Stimulated activated CD8-positive, alpha-beta memory T cell treated with anti-CD3 and anti-CD28 coated beads, Interleukin-12 subunit alpha, Interleukin-12 subunit beta, amount 100 ng/mL, for 4 hours (primary cell): Measurements from ENCODE around the gene NXPE1.
"Not testable (repeated sequence)": the region's sequence is repeated elsewhere in the genome, so short reads cannot be mapped to it uniquely, and the experiment has no call there.

Experiments used
- DNase-seq: peaks from one replicate; pipeline ENCODE4 v3.0.0-alpha.2; 2020; ENCODE audit warnings: low read depth

The NXPE1 gene

DNA sequence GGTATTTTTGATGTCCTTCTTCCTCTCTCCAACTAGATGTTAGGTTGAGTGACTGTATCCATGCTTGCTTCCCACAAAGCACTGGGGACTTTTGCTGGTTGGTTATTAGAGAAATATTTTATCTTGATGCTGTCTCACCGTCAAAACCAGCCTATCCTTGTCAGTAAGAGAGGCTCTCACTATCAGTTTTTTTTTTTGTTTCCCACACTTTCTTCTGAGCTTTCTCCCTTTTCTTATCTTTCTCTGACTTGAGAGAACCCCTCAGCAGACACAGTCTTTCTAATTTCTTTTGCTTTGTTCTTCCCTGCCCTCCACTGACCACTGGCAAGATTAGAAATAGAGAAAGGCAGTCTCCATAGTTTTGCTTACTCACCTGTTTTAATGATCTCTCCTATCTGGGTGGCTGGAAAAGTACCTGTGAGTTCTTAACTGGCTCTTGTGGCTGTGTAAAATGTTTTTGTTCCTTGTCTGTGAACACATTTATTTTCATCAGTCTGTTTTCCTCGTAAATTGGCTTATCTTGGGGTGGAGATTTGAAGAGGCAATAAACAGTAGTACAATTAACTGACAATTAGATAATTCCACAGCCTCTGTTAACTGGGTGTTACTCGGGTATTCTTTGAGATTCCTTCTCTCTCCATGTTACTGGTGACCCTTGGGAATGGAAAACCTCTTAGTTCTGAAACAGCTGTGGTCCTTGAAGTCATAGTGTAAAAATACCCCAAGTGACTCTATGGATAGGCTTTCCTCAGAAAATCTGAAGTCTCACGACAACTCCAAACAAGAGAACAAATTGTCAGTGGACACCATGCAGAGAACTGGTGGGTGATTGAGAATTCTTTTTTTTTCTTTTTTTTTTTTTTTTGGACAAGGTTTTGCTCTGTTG, at the start of gene NXPE1:
TSS of gene NXPE1 (minus strand) at position 457 of the 886 bp plus-strand sequence. CDS start 8,680 bp downstream, outside the sequence.
- no peak for DNase-seq

- no peak for DNase-seq
Observed at GRCh38 chr11:114609429-114609828, 49.7 kb upstream of the NXPE1 start.

- not testable (repeated sequence) for DNase-seq
Observed at GRCh38 chr11:114608605-114609004, 48.9 kb upstream of the NXPE1 start.

GRCh38 chr11:114607753-114608459, 48.2 kb upstream of the NXPE1 start:
- no peak for DNase-seq

GRCh38 chr11:114606802-114607075, 47.1 kb upstream of the NXPE1 start:
- DNase-seq, result not testable (repeated sequence)

GRCh38 chr11:114606003-114606801, 46.5 kb upstream of the NXPE1 start:
- no peak for DNase-seq

GRCh38 chr11:114605370-114605769, 45.7 kb upstream of the NXPE1 start:
- DNase-seq, result no peak

DNA sequence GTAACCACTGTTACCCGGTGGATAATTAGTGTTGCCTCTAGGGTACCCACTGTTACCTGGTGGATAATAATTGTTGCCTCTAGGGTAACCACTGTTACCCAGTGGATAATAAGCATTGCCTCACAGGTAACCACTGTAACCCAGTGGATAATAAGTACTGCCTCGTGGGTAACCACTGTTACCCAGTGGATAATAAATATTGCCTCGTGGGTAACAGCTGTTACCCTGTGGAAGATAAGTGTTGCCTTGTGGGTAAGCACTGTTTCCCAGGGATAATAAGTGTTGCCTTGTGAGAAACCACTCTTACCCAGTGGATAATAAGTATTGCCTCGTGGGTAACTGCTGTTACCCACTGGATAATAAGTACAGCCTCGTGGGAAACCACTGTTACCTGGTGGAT, 45.2 kb upstream of the NXPE1 start:
- DNase-seq, result no peak

DNA sequence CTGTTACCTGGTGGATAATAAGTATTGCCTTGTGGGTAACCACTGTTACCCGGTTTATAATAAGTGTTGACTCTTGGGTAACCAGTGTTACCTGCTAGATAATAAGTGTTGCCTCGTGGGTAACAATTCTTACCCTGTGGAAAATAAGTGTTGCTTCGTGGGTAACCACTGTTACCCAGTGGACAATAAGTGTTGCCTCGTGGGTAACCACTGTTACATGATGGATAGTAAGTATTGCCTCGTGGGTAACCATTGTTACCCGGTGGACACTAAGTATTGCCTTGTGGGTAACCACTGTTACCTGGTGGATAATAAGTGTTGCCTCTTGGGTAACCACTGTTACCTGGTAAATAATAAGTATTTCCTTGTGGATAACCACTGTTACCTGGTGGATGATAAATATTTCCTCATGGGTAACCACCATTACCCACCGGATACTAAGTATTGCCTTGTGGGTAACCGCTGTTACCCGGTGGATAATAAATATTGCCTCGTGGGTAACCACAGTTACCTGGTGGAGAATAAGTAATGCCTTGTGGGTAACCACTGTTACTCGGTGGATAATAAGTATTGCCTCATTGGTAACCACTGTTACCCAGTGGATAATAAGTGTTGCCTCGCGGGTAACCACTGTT, 44.6 kb upstream of the NXPE1 start:
- no peak for DNase-seq

DNA sequence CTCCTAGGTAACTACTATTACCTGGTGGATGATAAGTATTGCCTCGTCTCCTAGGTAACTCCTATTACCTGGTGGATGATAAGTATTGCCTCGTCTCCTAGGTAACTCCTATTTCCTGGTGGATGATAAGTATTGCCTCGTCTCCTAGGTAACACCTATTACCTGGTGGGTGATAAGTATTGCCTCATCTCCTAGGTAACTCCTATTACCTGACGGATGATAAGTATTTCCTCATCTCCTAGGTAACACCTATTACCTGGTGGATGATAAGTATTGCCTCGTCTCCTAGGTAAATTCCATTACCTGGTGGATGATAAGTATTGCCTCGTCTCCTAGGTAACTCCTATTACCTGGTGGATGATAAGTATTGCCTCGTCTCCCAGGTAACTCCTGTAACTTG, 43.5 kb upstream of the NXPE1 start:
- DNase-seq, result not testable (repeated sequence)

DNA sequence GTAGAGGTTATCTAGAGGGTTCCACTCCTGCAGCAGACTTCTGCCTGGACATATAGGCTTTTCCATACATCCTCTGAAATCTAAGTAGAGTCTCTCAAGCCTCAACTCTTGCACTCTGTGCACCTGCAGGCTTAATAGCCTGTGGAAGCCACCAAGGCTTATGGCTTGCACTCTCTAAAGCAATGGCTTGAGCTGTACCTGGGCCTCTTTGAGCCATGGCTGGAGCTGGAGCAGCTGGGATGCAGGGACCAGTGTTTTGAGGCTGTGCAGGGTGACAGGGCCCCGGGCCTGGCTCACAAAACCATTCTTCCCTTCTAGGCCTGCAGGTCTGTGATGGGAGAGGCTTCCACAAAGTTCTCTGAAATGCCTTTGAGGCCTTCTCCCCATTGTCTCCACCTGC, 38.8 kb upstream of the NXPE1 start:
- no peak for DNase-seq

DNA sequence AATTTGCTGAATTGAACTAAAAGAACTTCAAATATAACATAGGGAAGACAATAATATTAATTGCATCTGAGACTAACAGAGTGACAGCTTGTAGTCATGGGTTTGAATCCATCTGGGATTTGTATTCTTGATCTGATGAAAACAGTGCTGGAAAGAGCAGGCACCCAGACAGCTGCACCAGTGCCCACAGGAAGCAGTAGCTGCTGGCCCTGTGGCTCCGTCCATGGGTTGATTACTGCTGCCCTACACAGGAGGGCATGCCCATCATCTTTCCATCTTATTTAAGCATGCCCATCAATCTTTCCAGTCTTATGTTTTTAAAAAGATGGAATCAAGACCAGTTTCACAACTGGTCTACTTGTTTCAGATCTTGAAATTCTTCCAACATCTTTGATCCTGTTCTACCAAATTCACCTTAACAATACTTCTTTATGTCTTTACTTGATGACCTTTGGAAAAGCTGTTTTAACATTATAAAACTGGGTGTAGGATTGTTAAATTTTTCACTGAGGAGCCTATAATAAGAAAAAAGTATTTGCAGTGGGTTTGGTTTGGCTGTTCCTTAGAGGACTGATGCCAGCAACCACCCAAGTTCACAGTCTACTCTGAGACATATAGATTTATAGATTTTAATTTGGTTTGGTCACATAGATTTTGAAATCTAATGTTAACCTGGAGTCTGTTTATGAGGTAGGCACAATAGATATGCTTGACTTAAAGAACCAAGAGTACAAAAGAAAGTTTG, 36.7 kb upstream of the NXPE1 start:
- DNase-seq, result no peak

GRCh38 chr11:114595571-114595970, 35.9 kb upstream of the NXPE1 start, which contains the start of gene NXPE4:
TSS of gene NXPE4 (minus strand) at chr11:114595786. CDS start at chr11:114594759, 1,027 bp downstream.
- DNase-seq, result no peak

DNA sequence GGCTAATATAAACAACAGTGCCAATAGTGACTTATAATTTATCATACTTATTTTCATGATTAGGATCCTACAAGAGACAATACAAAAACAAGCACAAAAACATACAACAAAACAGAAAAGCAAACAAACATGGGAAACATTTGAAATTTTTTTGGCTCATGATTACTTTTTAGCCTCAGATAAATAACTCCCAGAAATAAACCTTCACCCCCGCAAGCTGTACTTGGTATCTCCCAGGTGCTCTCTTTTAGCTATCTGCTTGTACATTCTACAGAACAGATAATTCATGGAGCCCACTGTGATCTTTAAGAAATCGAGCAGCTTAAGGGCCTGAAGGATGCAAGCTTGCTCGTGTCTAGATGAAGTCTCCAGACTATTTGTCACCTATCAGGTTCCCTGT, 35.0 kb upstream of the NXPE1 start:
- DNase-seq, result no peak

DNA sequence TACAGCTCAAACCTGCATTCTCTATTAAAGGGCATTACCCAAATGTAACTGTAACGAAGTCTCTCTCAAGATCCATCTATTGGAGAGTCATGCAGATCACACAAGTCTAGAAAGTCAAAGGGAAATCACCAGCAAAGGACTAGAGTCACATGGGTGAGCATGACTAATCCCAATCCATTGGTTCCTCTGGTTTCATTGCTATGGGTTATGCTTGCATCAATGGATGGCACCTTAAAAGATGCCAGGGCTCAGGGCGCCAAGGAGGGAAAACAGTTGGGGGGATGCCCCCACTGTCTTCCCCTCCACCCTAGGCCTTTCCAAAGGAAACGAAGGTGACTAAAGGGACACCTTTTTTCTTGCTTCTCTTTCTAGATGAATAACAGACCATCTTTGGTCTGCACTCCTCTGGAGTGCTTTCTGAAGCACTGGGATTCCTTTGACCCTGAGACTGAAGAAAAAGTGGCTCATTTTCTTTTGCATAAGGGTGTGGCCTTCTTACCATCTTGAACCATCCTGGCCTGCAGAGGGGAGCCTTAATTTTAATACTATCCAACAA, 27.8 kb upstream of the NXPE1 start:
- DNase-seq, result no peak

- DNase-seq, result no peak
Observed at GRCh38 chr11:114586797-114587196, 27.1 kb upstream of the NXPE1 start.

- no peak for DNase-seq
Observed at GRCh38 chr11:114571712-114572111, 12.0 kb upstream of the NXPE1 start.

GRCh38 chr11:114569801-114570200, 10.1 kb upstream of the NXPE1 start:
- no peak for DNase-seq

- no peak for DNase-seq
Observed at GRCh38 chr11:114566276-114566675, 6.6 kb upstream of the NXPE1 start.

DNA sequence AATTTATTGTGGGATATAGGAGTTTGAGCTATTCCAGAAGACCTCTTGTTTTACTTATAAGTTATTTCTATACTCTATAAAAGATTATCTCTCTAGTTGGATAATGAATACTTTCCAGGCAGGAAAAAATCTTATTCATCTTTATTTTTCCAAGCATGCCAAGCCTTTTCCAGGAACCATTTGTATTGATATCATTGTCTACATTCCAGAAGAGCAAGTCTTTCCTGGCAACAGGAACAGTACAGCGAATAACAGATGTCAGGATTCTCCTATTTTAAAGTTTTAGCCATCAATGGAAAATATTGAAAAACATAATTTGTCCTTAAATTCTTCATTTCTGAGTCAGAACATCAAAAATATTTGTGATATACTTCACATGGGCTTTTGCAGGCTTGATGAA, 5.2 kb upstream of the NXPE1 start:
- DNase-seq, result no peak

DNA sequence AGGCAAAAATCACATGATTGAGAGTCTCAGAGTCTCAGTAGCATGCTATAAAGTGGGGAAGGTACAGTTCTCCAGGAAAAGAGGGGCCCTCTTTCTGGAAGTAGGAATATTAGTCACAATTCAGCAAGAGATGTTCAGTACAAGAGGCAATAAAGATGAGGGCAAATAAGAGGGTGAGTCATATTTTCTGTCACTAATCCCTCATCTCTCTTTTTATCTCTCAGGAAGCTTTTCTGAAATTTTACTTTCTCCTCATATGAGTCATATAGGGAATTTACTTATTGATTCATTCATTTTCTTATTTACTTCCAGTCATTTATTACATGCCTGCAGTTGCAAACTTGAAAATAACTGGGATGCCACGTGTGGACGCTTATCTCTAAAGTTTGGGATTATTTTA, 3.4 kb upstream of the NXPE1 start:
- DNase-seq, result no peak
